ENCODE results near the gene LAPTM5.

The LAPTM5 gene

GRCh38 chr1:30786264-30786991 lies 28.9 kb upstream of the LAPTM5 start:
- DNase-seq: no peak

DNA sequence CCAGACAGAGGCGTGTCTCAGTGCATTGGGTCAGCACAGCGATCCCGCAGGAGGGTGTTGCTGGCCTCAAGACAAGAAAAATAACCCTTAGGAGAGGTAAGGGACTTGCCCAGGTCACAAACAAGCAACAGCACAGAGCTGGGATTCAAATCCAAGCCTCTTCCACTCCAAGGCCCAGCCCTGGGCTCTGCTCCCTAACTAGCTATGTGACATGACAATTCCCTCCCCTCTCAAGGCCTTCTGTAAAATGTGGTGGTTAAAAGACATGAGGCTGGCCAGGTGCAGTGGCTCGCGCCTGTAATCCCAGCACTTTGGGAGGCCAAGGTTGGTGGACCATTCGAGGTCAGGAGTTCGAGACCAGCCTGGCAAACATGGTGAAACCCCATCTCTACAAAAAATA lies 28.1 kb upstream of the LAPTM5 start:
- no peak for DNase-seq

GRCh38 chr1:30785181-30785580 lies 27.6 kb upstream of the LAPTM5 start:
- no peak for DNase-seq

DNA sequence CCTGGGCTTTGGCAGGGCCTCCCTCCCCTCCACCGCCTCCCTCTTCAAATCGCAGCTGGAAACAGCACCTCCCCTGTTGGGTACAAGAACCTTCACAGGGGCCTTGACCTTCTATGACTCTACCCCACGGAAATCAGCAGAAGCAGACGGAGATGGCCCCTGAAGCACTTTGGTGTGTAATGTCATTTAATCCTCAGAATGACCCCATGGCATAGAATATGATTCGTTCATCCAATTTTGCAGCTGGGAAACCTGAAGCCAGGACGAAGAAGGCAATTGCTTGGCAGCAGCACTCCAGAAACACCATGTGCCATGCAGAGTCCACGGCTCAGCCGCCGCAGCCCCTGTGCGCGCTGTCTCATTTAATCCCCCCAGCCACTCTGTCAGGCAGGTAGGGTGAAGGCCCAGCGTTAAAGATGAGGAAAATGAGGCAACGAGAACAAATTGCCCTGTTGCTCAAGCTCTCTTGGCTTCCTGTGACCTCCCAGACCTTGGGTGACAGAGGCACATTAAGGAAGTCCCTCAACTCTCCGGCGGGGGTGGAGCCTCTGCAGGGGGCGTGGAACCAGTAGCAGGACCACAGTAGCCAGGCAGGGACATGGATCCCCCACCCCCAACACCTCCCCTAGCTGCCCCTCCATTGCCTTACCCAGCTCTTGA lies 25.8 kb upstream of the LAPTM5 start:
- DNase-seq: no peak

- DNase-seq: peak; percentile 74
Measured at GRCh38 chr1:30782361-30783255, 25.0 kb upstream of the LAPTM5 start.

DNA sequence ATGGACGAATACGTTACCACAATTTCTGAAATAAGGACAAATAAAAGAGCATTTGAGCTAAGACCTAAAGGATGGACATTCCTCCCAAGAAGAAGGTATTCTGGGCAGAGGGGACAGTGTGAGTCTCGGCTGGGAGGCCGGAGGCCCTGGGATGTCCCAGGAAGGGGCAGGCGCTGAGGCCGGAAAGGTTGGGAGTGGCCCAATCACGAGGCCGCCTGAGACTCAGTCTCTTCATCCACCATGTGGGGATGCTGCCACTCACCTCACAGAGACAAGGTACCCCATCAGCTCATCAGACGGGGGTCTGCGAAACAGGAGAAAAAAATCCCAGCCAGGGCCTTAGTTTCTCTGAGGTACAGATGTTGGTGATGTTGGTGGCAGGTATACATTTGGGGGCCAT lies 24.3 kb upstream of the LAPTM5 start:
- DNase-seq: no peak

GRCh38 chr1:30780409-30780808 lies 22.8 kb upstream of the LAPTM5 start:
- DNase-seq: no peak

DNA sequence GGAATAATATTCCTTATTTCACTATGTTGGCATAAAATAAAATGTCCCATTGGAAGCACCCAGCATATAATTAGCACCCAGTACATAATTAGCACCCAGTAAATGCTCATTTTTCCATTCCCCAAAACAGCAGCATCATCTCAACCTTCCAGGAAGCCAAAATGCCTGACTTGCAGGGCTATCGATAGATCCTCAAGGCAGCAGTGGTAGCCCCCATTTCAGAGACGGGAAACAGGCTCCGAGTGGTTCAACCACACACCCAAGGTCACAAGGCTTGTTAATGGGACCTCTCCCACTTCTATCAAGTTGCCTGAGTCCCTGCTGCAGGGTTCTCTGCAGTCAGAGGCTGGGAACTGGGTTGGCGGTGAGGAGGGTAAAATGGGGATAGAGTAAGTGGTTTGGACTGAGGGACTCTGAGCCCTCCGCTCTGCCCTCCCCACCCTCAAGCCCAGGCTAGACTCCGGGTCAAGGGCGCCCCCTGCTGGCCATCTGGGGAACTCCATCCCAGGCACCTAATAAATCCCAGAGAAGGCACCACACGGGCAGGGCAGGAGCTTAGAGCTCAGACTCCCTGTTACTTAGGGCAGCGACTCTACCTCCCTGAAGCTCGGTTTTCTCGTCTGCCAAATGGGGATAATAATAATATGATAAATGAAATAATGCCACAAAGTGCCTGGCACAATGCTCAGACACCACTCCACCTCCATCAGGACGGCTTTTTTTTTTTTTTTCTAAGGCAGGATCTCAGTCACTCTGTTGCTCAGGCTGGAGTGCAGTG lies 21.9 kb upstream of the LAPTM5 start:
- DNase-seq: peak; percentile 93

- DNase-seq: no peak
Measured at GRCh38 chr1:30778979-30779293, 21.4 kb upstream of the LAPTM5 start.

DNA sequence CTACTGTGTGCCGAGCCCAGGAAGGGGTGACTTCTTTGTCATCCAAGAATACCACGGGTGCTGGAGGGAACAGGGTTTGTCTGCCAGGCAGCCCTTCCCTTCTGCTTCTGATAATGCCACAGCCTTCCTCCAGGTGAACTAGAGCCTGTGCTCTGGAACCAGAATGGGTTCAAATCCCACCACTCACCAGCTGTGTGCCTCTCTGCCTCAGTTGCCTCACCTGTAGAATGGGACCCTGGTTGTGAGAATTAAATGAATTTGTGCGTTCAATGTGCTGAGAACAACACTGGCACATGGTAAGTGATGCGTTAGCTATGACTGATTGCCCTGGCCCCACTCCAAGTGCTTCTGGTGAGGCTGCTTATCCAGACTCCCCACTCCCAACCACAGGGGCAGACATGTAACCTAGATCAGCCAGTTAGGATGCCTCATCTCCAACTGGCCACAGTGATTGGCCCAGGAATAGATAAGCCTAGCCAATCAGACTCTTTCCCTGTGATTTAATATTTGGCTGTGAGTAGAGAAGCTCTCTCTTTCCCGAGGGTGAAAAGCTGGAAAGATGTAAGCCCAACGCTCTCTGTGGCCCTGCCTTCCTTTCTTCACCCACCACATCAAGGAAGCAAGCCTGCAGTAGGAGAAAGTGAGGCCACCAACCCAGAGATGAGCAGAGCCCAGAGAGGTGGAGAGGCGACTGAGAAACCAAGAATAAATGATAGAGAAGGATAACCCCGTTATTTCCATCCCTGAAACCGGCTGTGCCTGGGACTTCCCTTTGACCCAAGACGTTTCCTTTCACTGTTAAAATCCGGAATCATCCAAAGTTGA lies 20.8 kb upstream of the LAPTM5 start:
- no peak for DNase-seq

- no peak for DNase-seq
Measured at GRCh38 chr1:30777904-30778153, 20.3 kb upstream of the LAPTM5 start.

GRCh38 chr1:30777060-30777903 lies 19.7 kb upstream of the LAPTM5 start:
- DNase-seq: no peak

DNA sequence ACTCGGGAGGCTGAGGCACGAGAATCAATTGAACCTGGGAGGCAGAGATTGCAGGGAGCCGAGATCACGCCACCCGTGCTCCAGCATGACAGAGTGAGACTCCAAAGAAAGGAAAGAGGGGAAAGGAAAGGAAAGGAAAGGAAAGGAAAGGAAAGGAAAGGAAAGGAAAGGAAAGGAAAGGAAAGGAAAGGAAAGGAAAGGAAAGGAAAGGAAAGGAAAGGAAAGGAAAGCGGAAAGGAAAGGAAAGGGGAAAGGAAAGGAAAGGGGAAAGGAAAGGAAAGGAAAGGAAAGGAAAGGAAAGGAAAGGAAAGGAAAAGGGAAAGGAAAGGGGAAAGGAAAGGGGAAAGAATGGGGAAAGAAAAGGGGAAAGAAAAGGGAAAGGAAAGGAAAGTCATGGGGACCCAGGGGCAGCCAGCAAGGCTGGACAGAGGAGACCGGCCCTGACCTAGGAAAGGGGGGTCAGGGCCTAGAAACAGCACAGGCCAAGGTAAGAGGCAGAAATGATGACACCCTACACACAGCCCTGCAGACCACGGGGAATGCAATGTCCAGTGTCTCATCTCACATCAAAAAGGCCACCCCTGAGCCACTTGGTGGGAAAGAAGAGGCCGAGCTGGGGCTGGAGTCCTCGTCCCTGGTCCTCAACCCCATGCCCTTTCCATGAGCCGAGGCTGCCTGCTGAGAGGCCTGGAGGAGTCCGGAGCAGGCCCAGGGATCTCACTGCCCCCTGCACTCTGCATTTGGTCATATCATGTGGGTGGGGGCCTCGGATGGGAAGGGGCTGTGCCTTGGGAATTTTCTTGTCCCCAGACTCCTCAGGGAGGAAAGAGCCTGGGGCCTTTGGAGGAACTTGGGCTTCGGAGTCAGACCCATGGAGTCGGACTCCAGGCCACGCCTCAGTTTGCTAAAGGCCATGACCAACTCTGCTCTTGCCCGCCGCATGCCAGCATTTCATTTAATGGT lies 18.8 kb upstream of the LAPTM5 start:
- DNase-seq: no peak

DNA sequence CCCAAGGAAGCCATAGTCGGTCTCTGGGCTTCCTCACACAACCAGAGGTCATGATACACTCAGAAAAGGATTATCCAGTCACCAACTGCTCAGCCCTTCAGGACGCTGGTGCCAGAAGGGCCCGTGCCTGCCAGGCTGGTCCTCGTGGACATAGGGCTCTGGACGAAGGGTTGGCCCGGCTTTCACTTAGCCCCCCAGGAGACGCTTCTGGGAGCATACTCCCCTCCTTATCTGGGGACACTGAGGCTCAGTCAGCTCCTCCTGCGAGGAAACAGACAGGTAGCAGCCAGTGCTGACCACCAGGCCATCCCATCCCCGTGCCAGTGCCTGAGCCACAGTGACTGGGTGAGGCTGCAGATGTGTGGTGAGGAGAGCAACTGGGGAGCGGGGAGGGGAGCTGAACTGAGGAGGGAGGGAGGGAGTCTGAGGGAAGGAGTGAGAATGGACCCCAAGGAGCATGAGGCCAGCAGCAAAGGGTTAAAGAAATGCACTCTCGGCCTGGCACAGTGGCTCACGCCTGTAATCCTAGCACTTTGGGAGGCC lies 17.9 kb upstream of the LAPTM5 start:
- no peak for DNase-seq

DNA sequence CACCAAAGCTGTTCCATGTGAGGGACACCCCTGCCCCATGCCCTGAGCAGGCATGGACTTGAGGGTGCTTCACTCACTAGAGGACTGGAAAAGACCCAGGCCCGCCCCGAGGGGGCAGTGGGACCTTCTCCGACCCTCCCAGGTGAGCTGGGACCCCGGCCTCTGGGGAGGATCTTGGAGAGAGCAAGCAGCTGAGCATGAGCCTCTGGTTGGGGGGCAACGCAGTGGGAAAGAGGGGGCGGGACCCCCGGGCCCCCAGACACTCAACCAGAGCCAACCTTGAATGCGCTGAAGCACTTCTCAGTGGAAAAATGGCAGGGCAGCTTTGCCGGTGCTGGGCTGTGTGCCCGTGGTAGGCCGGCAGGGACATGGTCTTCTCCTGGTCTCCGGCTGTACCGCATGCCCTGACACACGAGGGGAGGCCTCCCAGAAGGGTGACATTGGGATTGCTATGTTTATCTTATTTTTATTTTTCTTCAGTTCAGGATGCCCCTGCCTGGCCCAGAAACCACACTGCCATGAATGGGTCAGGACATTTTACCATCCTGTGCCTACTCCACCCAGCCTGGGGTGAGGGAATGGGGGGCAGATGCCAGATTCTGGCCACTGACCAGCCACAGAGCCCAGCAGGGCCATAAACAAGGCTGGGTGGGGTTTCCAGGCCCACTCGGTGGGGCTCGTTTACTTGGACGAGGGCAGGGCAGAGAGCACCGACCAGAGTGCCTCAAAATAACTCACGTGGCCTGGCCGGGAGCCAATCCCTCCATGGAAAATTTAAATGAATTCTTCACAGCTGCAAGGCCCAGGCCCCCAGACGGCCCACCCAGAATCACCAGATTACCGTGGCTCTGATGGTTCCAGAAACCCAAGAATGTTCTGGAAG lies 17.2 kb upstream of the LAPTM5 start:
- no peak for DNase-seq

GRCh38 chr1:30773722-30774358 lies 16.3 kb upstream of the LAPTM5 start:
- DNase-seq: no peak

- DNase-seq: no peak
Measured at GRCh38 chr1:30771005-30771404, 13.4 kb upstream of the LAPTM5 start.

GRCh38 chr1:30770150-30770549 lies 12.6 kb upstream of the LAPTM5 start:
- DNase-seq: no peak
